Transverse colon (tissue), 4 donors: ENCODE data around the gene CAPN13.

Experiments
- EP300 ChIP-seq: sonication (generic); formaldehyde crosslinking; IDR thresholded peaks from one replicate; pipeline ENCODE4 v1.6.1; 2017; ENCODE audit warnings: antibody characterized with exemption, low read depth
- POLR2A ChIP-seq: fragments of 450-650 bp; IDR thresholded peaks from one replicate; pipeline ENCODE4 v1.6.1; 2016; ENCODE audit warnings: antibody characterized with exemption, mild to moderate bottlenecking, moderate library complexity
- POLR2AphosphoS5 ChIP-seq, 3 donors: sonication (generic); formaldehyde crosslinking; IDR thresholded peaks; one replicate each; pipeline ENCODE4 v1.6.1; 2016; ENCODE audit warnings: antibody characterized with exemption in 3 of 3
- TF ChIP-seq, protein P1 (sequence below), 5 experiments: fragments of 200-600 bp in 3 of 5; fragments of 450-650 bp in 2 of 5; sonication (generic) in 3 of 5; IDR thresholded peaks; 1 replicate in 2 of 5; 2 replicates in 3 of 5; pipeline ENCODE4 v1.5.1; 2016 to 2017; ENCODE audit warnings: antibody characterized with exemption in 5 of 5, inconsistent platforms in 3 of 5, mild to moderate bottlenecking in 2 of 5, moderate library complexity in 1 of 5

GRCh38 chr2:30772021-30772705, 35.1 kb downstream of the CAPN13 start:
- TF ChIP-seq, protein P1, sequence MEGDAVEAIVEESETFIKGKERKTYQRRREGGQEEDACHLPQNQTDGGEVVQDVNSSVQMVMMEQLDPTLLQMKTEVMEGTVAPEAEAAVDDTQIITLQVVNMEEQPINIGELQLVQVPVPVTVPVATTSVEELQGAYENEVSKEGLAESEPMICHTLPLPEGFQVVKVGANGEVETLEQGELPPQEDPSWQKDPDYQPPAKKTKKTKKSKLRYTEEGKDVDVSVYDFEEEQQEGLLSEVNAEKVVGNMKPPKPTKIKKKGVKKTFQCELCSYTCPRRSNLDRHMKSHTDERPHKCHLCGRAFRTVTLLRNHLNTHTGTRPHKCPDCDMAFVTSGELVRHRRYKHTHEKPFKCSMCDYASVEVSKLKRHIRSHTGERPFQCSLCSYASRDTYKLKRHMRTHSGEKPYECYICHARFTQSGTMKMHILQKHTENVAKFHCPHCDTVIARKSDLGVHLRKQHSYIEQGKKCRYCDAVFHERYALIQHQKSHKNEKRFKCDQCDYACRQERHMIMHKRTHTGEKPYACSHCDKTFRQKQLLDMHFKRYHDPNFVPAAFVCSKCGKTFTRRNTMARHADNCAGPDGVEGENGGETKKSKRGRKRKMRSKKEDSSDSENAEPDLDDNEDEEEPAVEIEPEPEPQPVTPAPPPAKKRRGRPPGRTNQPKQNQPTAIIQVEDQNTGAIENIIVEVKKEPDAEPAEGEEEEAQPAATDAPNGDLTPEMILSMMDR (IDR thresholded peaks at IDR 0.05), result no peak
- no peak for TF ChIP-seq POLR2AphosphoS5 (IDR thresholded peaks at IDR 0.05)
- TF ChIP-seq POLR2A, result no peak
- no peak for TF ChIP-seq EP300
